HepG2 (cell line): ENCODE measurements around the gene TMEM144. TPM values are rescaled to one million over a fixed set of nuclear protein-coding genes. Genes with fewer than 3 reads are reported as not detected.
A peak's percentile ranks its signal among the peaks of the same experiment; 100 is the strongest.

Experiments used
- CCDC6 ChIP-seq: sonication (generic); formaldehyde crosslinking; IDR thresholded peaks from 2 replicates; pipeline ENCODE4 v1.8.1; 2022; ENCODE audit warnings: mild to moderate bottlenecking, missing genetic modification reagents, moderate library complexity
- CEBPG ChIP-seq: IDR thresholded peaks from 2 replicates; pipeline ENCODE4 v1.6.1; 2016
- HDAC6 ChIP-seq: fragments of 200-600 bp; sonication (generic); IDR thresholded peaks from 2 replicates; pipeline ENCODE4 v1.7.0; 2017; ENCODE audit warnings: mild to moderate bottlenecking, antibody characterized with exemption, low read length, low read depth
- MED8 ChIP-seq: sonication (generic); formaldehyde crosslinking; IDR thresholded peaks from 2 replicates; pipeline ENCODE4 v1.8.1; 2023; ENCODE audit warnings: mild to moderate bottlenecking, missing genetic modification reagents; ENCODE audit not compliant: insufficient replicate concordance
- MTF2 ChIP-seq: sonication (generic); formaldehyde crosslinking; IDR thresholded peaks from 2 replicates; pipeline ENCODE4 v1.5.0; 2020; ENCODE audit warnings: missing genetic modification reagents, borderline replicate concordance
- MYPOP ChIP-seq: sonication (generic); formaldehyde crosslinking; IDR thresholded peaks from 2 replicates; pipeline ENCODE4 v1.8.1; 2023; ENCODE audit warnings: mild to moderate bottlenecking, moderate library complexity, missing genetic modification reagents
- NFYC ChIP-seq: IDR thresholded peaks from 2 replicates; pipeline ENCODE4 v1.6.1; 2016; ENCODE audit warnings: missing genetic modification reagents, missing compliant biosample characterization
- PPARG ChIP-seq: conservative IDR thresholded peaks from 2 replicates; pipeline ENCODE4 v1.6.1; 2016; ENCODE audit warnings: missing biosample characterization, missing genetic modification reagents
- SOX13 ChIP-seq, 3 experiments: fragments of 450-650 bp in 1 of 3; sonication (generic) in 1 of 3; formaldehyde crosslinking in 1 of 3; IDR thresholded peaks in 2 of 3; conservative IDR thresholded peaks in 1 of 3; 2 replicates each; pipeline versions ENCODE4 v1.5.0 to v1.6.1; 2016 to 2020; ENCODE audit warnings: antibody characterized with exemption in 1 of 3, mild to moderate bottlenecking in 1 of 3, missing compliant biosample characterization in 1 of 3, missing genetic modification reagents in 1 of 3, moderate library complexity in 1 of 3
- SPEN ChIP-seq: sonication (generic); formaldehyde crosslinking; IDR thresholded peaks from 2 replicates; pipeline ENCODE4 v1.5.1; 2020; ENCODE audit warnings: low read depth, mild to moderate bottlenecking, missing genetic modification reagents
- THAP8 ChIP-seq: sonication (generic); formaldehyde crosslinking; IDR thresholded peaks from 2 replicates; pipeline ENCODE4 v1.5.1; 2020; ENCODE audit warnings: missing genetic modification reagents, mild to moderate bottlenecking, borderline replicate concordance
- ZBTB21 ChIP-seq: sonication (generic); formaldehyde crosslinking; IDR thresholded peaks from 2 replicates; pipeline ENCODE4 v1.4.0; 2020; ENCODE audit warnings: missing genetic modification reagents
- ZC3H4 ChIP-seq: sonication (generic); formaldehyde crosslinking; IDR thresholded peaks from 2 replicates; pipeline ENCODE4 v1.4.0; 2020; ENCODE audit warnings: missing genetic modification reagents, borderline replicate concordance
- ZHX2 ChIP-seq, 2 experiments: sonication (generic) in 1 of 2; formaldehyde crosslinking in 1 of 2; IDR thresholded peaks; 2 replicates each; pipeline versions ENCODE4 v1.6.1 to v1.9.0; 2014 to 2022; ENCODE audit warnings: antibody characterized with exemption in 1 of 2, borderline replicate concordance in 1 of 2, inconsistent platforms in 1 of 2, low read depth in 1 of 2, missing genetic modification reagents in 1 of 2
- ZNF180 ChIP-seq: sonication (generic); formaldehyde crosslinking; IDR thresholded peaks from 2 replicates; pipeline ENCODE4 v1.4.0; 2020; ENCODE audit warnings: low read depth, missing genetic modification reagents, borderline replicate concordance
- ZNF326 ChIP-seq: sonication (generic); formaldehyde crosslinking; IDR thresholded peaks from 2 replicates; pipeline ENCODE4 v1.4.0; 2020; ENCODE audit warnings: missing genetic modification reagents, borderline replicate concordance
- ZNF432 ChIP-seq: sonication (generic); formaldehyde crosslinking; IDR thresholded peaks from 2 replicates; pipeline ENCODE4 v1.5.0; 2020; ENCODE audit warnings: missing genetic modification reagents, mild to moderate bottlenecking, borderline replicate concordance
- ZNF570 ChIP-seq: sonication (generic); formaldehyde crosslinking; IDR thresholded peaks from 2 replicates; pipeline ENCODE4 v1.4.0; 2020; ENCODE audit warnings: mild to moderate bottlenecking, missing genetic modification reagents, borderline replicate concordance
- ZNF691 ChIP-seq: sonication (generic); formaldehyde crosslinking; IDR thresholded peaks from 2 replicates; pipeline ENCODE4 v1.4.0; 2020; ENCODE audit warnings: missing genetic modification reagents, low read depth, mild to moderate bottlenecking, borderline replicate concordance
- ZNF720 ChIP-seq: sonication (generic); formaldehyde crosslinking; IDR thresholded peaks from 2 replicates; pipeline ENCODE4 v1.4.0; 2020; ENCODE audit warnings: missing genetic modification reagents
- ZNF768 ChIP-seq: sonication (generic); formaldehyde crosslinking; IDR thresholded peaks from 2 replicates; pipeline ENCODE4 v1.4.0; 2020; ENCODE audit warnings: missing genetic modification reagents
- ZSCAN20 ChIP-seq: sonication (generic); formaldehyde crosslinking; IDR thresholded peaks from 2 replicates; pipeline ENCODE4 v1.4.0; 2020; ENCODE audit warnings: missing genetic modification reagents, mild to moderate bottlenecking, borderline replicate concordance
- polyA plus RNA-seq, 8 experiments: library from polyadenylated mRNA; depleted of rRNA in 3 of 8; stranded (reverse) in 7 of 8; unstranded in 1 of 8; fragments of >200 nt; fragmentation: Illumina TruSeq in 4 of 8; extraction: Trizol in 4 of 8; gene quantifications; 2 replicates each; pipeline versions ENCODE4 v1.2.1 to v1.2.3, GENCODE V29; 2011 to 2016; ENCODE audit warnings: low read depth in 4 of 8, missing spikeins in 1 of 8, mixed read lengths in 1 of 8; ENCODE audit not compliant: insufficient read depth in 1 of 8
- total RNA-seq, 5 experiments: library from RNA; depleted of rRNA; stranded (reverse); fragments of >200 nt; fragmentation: Illumina TruSeq; extraction: Trizol; gene quantifications; 2 replicates each; pipeline ENCODE4 v1.2.3, GENCODE V29; 2016; ENCODE audit warnings: low read depth in 1 of 5

Gene TMEM144
- total and polyA plus RNA-seq, 2 of the 13 experiments (the other 11 are each of a cell fraction or from before 2014, with no cell fraction given): 10.9 to 12.3 TPM

GRCh38 chr4:158295053-158295452, 84.8 kb downstream of the TMEM144 start (continued):
- no peak for TF ChIP-seq SOX13 (IDR thresholded peaks at IDR 0.05)
- peak in 1 of 2 experiments; percentile 63; a peak in 1 of 4 replicates for TF ChIP-seq SOX13 (CRISPR knock-in tag; conservative IDR thresholded peaks at IDR 0.05 in 1 of 2, IDR thresholded peaks at IDR 0.05 in 1 of 2)
- TF ChIP-seq THAP8: no peak
- no peak for TF ChIP-seq ZNF570 (CRISPR knock-in tag)
- no peak for TF ChIP-seq CCDC6 (CRISPR knock-in tag)
- no peak for TF ChIP-seq NFYC (CRISPR knock-in tag)
- TF ChIP-seq ZNF691 (CRISPR knock-in tag): no peak
- TF ChIP-seq MTF2 (CRISPR knock-in tag): no peak
- no peak for TF ChIP-seq ZNF720 (CRISPR knock-in tag)
- TF ChIP-seq ZNF180 (CRISPR knock-in tag): no peak
- no peak for TF ChIP-seq MYPOP (CRISPR knock-in tag)
- no peak for TF ChIP-seq ZNF432 (CRISPR knock-in tag)
- no peak for TF ChIP-seq ZHX2 (IDR thresholded peaks at IDR 0.05; ENCODE audit: low read depth)
- no peak for TF ChIP-seq ZHX2 (CRISPR knock-in tag; IDR thresholded peaks at IDR 0.05; ENCODE audit: borderline replicate concordance)
- TF ChIP-seq SPEN (CRISPR knock-in tag): no peak
- TF ChIP-seq ZC3H4 (CRISPR knock-in tag): no peak
- TF ChIP-seq MED8: no peak
- no peak for TF ChIP-seq HDAC6
- 0 out of 2 replicates have a peak, but pooled peaks have one; percentile 19 for TF ChIP-seq ZBTB21
- no peak for TF ChIP-seq PPARG (CRISPR knock-in tag)
- peak; percentile 91 for TF ChIP-seq CEBPG (CRISPR knock-in tag)
- no peak for TF ChIP-seq ZNF768 (CRISPR knock-in tag)
- no peak for TF ChIP-seq ZNF326 (CRISPR knock-in tag)
- no peak for TF ChIP-seq ZSCAN20
